ENCODE data around the gene MB. TPM values are rescaled to one million over a fixed set of nuclear protein-coding genes. Genes with fewer than 3 reads are reported as not detected.

The MB gene
- total RNA-seq, 4 donors from 2014 or later = 7,153 to 19,373 (median 11,028) TPM

DNA sequence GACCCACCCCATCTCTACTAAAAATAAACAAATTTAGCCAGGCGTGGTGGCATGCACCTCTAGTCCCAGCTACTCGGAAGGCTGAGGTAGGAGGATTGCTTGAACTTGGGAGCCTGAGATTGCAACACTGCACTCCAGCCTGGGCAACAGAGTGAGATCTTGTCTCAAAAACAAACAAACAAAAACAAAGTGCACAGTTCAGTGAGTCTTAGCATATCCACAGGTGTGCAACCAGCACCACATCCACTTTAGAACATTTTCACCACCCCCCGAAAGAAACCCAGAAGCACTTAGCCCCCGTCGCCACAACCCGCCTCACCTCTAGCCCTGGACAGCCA, 27.4 kb downstream of the MB start:
- intact Hi-C loops (cut with DNase I; ENCODE audit: low total_unique reads) = loop anchor here (1.0 to 5.0 kb wide), 3 partner anchors 32 to 328 kb away; no protein-coding TSS in a partner anchor
- ATAC-seq (no peak), DNase-seq (no peak)
- H3K4me1 ChIP-seq = peaks cover 63 to 66% of the 10 kb centered on the region in 2 donors
- in situ Hi-C loops (cut with MboI; ENCODE audit: low sequenced_read_pairs in 4 of 4) = loop anchor here in 3 of 4 donors (5.0 to 25.0 kb wide), 4 partner anchors 33 to 252 kb away; no protein-coding TSS in a partner anchor
- H3K27me3 ChIP-seq = no peaks in the 10 kb centered on the region
- no peaks in the 10 kb centered on the region for H3K36me3 ChIP-seq
- H3K9me3 ChIP-seq = no peaks in the 10 kb centered on the region
- TF ChIP-seq POLR2A (IDR thresholded peaks at IDR 0.05) (no peak), CTCF (IDR thresholded peaks at IDR 0.05 in 4 of 5, conservative IDR thresholded peaks at IDR 0.05 in 1 of 5) (no peak)
- H3K4me3 ChIP-seq = no peak overlapping the region
- H3K27ac ChIP-seq = peak overlapping the region; percentile 90 to 99 (median 96)

GRCh38 chr22:35589071-35589755, 27.9 kb downstream of the MB start:
- intact Hi-C loops (cut with DNase I; ENCODE audit: low total_unique reads) (loop anchor here (1.0 to 5.0 kb wide), 3 partner anchors 32 to 328 kb away; no protein-coding TSS in a partner anchor), in situ Hi-C loops (cut with MboI; ENCODE audit: low sequenced_read_pairs in 4 of 4) (loop anchor here in 3 of 4 donors (5.0 to 25.0 kb wide), 4 partner anchors 33 to 252 kb away; no protein-coding TSS in a partner anchor)
- H3K36me3 ChIP-seq = no peaks in the 10 kb centered on the region
- peaks cover 60% of the 10 kb centered on the region in 2 donors for H3K4me1 ChIP-seq
- peak; percentile 69 to 74 for TF ChIP-seq POLR2A (IDR thresholded peaks at IDR 0.05)
- peak in 1 of 5 experiments; percentile 17 for TF ChIP-seq CTCF (IDR thresholded peaks at IDR 0.05 in 4 of 5, conservative IDR thresholded peaks at IDR 0.05 in 1 of 5)
- no peaks in the 10 kb centered on the region for H3K9me3 ChIP-seq
- peak overlapping the region in 1 of 4 donors; percentile 26 for H3K4me3 ChIP-seq
- H3K27ac ChIP-seq = peak overlapping the region; percentile 90 to 99 (median 96)
- DNase-seq = peak; percentile 86 to 97
- no peaks in the 10 kb centered on the region for H3K27me3 ChIP-seq
- peak; percentile 57 to 72 for ATAC-seq

- peaks cover 49 to 59% of the 10 kb centered on the region in 2 donors for H3K4me1 ChIP-seq
- no peak for DNase-seq
- H3K36me3 ChIP-seq = no peaks in the 10 kb centered on the region
- no peaks in the 10 kb centered on the region for H3K27me3 ChIP-seq
- H3K4me3 ChIP-seq = peak overlapping the region in 1 of 4 donors; percentile 26
- H3K27ac ChIP-seq = peak overlapping the region; percentile 90 to 99 (median 96)
- no peaks in the 10 kb centered on the region for H3K9me3 ChIP-seq
- TF ChIP-seq CTCF (IDR thresholded peaks at IDR 0.05 in 4 of 5, conservative IDR thresholded peaks at IDR 0.05 in 1 of 5) = no peak
- TF ChIP-seq POLR2A (IDR thresholded peaks at IDR 0.05) = peak; percentile 13 to 16
- no peak for ATAC-seq
- intact Hi-C loops (cut with DNase I; ENCODE audit: low total_unique reads) = loop anchor here (2.0 to 5.0 kb wide), 2 partner anchors 275 to 329 kb away; no protein-coding TSS in a partner anchor
- in situ Hi-C loops (cut with MboI; ENCODE audit: low sequenced_read_pairs in 4 of 4) = loop anchor here in 3 of 4 donors (5.0 to 25.0 kb wide), 4 partner anchors 34 to 251 kb away; no protein-coding TSS in a partner anchor
Observed at GRCh38 chr22:35587896-35588295, 29.2 kb downstream of the MB start.

DNA sequence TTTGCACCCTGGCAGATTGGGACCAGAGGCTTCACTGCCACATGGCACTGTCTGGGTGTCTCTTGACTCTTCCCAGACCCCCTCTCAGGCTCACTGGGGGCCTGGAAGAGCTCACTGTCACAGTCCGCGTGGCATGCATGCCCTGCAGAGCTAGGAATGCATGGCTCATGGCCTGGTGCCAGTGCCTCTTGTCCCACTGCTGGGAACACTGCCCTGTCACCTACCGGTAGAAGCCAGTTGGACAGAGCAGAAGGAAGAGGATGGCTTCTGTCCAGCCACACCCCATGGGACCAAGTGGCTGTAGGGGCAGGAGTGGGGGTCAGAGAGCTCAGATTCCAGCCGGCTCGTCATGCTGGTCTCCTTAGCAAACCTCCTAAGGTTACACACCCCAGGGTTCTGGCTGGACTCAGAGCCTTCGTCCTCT, 29.7 kb downstream of the MB start:
- TF ChIP-seq POLR2A (IDR thresholded peaks at IDR 0.05) (no peak), CTCF (IDR thresholded peaks at IDR 0.05 in 4 of 5, conservative IDR thresholded peaks at IDR 0.05 in 1 of 5) (peak in 1 of 5 experiments; percentile 35)
- Histone ChIP-seq H3K27ac (peak overlapping the region; percentile 90 to 99 (median 96)), H3K9me3 (no peaks in the 10 kb centered on the region), H3K36me3 (no peaks in the 10 kb centered on the region), H3K4me3 (no peak overlapping the region), H3K27me3 (no peaks in the 10 kb centered on the region), H3K4me1 (peaks cover 45 to 58% of the 10 kb centered on the region in 2 donors)
- DNase-seq = peak; percentile 91 to 100
- in situ Hi-C loops (cut with MboI; ENCODE audit: low sequenced_read_pairs in 4 of 4) = loop anchor here in 3 of 4 donors (5.0 to 25.0 kb wide), 4 partner anchors 35 to 250 kb away; no protein-coding TSS in a partner anchor
- ATAC-seq = peak; percentile 61 to 62
- intact Hi-C loops (cut with DNase I; ENCODE audit: low total_unique reads) = loop anchor here (5.0 kb wide), 1 partner anchor 330 kb away; no protein-coding TSS in a partner anchor
